Right kidney (tissue), 1 donor: ENCODE data around the gene MAGI2.
"Not testable (repeated sequence)": the region's sequence is repeated elsewhere in the genome, so short reads cannot be mapped to it uniquely, and the experiment has no call there.

Experiments
- DNase-seq: peaks from one replicate; pipeline ENCODE4 v3.0.0-alpha.2; 2016

Gene MAGI2

DNA sequence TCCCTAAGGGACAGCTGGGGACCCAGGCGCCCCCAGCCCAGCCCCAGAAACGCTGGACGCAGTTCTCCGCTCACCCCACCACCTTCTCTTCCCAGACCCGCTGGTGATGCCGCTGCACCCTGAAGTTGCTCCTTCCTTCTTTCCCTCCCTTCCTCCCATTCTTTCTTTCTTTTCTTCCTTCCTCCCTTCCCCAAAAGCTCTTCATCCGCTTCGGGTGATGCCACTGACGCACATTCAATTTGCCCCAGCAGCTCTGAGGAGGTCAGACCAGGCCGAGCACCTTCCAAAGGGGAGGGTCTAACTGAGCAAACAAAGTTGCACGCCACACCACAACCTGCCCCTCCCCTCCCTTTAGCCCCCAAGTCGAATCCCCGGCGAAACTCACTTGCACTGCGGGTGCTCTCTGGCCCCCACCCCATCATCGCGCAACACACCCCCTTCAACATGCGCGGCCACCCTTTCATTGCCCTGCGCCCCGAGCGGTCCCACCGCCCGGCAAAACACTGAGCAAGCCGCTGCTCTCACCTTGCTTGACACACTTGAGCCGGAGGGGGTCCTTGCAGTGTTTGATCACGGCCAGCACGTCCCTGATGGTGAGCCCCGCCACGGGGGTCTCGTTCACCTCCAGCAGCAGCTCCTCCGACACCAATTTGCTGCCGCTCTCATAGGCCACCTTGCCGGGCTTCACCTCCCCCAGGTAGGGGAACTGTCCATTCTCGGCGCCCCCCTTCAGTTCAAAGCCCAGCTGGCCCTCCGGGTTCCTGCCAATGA lies 787 bp downstream of the MAGI2 start:
- DNase-seq, result peak; percentile 64

DNA sequence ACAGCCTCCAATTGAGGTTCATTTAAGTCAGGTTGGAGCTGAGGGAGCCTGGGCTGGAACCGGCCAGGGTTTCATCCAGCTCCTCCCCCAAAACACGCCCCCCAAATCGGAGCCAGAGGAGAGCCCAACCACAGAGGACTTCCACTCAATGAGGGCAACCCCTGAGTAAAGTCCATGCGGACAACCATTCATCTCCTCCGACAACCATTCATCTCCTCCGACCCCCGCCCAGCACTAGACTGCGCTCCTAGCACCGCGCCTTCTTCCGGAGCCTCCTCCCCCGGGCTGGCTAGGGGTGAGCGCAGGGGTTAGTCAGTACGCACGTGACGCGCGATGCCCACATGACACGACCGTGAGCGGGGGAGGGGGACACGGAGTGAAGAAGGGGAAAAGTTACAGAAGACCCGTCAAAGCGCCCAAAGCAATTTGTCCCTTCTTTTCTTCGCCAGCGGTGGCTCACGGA lies 1.4 kb downstream of the MAGI2 start:
- peak; percentile 86 for DNase-seq

DNA sequence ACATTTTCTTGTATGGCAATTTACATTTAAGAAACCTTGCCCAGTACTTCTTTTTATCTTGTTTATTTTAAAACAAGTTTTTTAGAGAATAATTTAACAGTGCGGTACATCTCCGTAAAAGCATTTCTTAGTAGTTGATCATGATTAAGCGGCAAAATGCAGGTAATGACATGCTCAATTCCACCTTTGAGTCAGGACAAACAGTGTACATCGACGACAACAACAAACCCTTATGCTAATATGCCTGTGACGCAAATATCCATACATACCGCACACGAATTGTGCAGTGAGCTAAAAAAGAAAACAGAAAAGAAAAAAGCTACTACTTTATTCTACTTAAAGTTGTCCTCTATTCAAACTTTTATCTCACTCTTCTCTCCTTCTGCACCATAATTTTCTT lies 1.9 kb downstream of the MAGI2 start:
- DNase-seq, result no peak

DNA sequence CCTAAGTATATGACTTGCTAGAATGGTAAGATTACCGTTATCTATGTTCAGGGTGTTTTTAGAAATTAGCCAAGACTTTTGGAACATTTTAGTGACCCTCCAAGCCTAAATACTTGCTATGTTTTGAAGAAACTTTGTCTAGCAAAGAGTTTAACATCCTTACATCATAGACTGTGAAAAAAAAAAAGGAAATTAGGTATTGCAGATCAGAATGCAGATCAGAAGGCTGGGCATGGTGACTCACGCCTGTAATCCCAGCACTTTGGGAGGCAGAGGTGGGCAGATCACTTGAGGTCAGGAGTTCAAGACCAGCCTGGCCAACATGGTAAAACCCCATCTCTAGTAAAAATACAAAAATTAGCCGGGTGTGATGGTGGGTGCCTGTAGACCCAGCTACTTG lies 10.7 kb downstream of the MAGI2 start:
- not testable (repeated sequence) for DNase-seq

DNA sequence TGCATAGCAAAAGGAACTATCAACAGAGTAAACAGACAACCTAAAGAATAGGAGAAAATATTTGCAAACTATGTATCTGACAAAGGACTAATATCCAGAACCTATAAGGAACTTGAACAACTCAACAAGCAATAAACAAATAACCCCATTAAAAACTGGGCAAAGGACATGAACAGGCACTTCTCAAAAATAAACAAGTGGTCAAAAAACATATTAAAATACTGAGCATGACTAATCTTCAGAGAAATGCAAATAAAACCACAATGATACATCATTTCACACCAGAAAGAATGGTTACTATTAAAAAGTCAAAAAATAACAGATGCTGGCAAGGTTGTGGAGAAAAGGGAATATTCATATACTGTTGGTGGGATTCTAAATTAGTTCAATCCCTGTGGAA lies 17.1 kb downstream of the MAGI2 start:
- DNase-seq, result no peak

DNA sequence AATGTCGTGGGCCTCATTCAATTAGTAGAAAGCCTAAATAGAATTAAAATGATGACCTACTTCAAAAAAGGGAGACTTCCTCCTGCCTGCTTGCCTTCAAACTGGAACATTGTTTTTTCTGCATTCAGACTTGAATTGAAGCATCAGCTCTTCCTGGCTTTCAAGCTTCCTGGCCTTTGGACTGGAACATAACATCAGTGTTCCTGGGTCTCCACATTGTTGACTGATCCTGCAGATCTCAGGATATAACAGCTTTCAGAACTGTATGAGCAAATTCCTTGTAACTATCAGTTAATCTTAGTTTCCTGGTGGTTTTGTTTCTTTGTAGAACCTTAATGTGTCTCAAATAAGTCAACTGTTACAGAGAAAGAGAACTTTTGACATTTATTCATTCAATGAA lies 18.6 kb downstream of the MAGI2 start:
- no peak for DNase-seq

DNA sequence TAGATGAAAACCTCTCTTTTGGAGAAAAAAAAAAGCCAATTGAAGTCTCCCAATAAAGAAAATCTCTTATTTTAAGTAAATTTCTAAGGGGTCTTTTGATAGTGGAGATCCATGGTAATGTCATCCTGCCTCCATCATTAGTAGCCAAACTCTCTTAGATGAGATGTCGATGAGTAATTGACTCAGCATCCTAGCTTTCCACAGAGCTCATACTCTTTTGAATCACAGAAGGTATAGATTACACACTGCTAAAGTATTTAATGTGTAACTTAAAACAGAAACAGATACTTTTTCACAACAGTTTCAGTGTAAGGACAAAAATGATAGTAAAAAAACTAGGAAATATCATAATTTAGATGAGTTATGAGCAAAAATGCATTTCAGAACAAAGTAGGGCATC lies 19.4 kb downstream of the MAGI2 start:
- DNase-seq, result no peak

DNA sequence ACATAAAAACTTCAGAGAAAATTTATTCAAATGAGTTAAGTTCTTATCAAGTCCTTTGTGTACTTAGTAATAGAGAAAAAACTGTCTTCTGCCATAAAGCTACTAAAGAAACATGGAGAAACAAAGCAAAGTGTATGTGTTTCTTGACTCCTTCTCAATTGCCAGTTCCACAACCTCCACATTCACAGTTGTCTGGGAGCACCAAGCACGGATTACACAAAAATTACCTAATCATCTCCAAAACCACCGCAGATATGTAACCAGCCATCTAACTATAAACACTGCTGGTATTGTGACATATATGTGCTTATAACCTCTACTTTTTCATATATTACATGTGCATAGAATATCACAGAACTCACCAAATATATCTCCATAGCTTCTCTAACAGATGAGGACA lies 23.1 kb downstream of the MAGI2 start:
- no peak for DNase-seq

DNA sequence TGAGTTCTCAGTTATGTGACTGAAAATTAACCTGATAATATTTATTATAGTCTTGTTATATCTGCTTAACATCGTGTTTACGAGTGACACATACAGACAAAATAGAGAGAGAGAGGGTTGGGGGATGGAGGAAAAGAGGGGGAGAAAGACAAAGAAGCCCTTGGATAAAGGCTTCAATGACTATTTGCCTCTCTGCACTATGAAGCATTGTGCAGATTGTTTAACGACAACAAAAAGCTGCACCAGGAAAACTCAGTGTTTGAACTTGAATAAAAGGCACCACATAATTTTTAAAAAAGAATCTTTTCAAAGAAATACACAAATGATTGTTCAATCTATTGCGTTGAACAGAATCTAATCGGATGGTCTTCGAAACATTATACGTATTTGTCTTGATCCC lies 27.8 kb downstream of the MAGI2 start:
- no peak for DNase-seq

DNA sequence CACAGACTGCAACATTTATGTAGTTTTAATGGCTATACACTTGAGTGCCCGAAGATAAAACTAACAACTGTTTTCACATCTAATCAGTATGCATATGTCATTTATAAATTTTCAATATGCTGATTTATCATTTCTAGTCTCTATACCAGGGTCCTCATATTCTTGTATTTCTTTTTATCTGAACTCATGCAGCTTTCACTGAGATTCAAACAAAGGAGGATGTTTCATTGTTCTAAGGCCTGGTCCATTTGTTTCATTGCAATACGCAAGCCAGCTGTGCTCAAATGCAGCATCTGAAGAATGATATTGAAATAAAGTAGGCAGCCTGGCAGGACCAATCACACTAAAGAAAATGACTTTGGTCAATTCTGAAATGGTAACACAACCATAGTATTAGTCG lies 31.7 kb downstream of the MAGI2 start:
- no peak for DNase-seq

DNA sequence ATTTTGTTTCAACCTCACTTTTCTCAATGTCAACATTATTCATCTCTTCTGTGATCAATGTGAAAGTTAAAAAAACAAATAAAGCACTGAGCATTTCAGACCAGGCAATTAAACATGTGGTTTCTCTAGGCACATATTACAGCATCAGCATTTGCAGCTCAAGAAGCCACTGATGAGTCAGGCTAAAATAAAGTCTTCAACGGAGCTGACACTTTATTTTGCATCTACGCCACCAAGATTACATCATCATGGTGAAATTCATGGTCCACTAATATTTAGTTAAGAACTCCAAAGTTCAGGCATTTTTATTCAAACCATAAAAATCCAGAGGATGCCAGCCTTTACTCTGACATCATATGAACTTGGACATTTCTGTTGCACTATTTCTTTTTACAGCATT lies 33.0 kb downstream of the MAGI2 start:
- no peak for DNase-seq

DNA sequence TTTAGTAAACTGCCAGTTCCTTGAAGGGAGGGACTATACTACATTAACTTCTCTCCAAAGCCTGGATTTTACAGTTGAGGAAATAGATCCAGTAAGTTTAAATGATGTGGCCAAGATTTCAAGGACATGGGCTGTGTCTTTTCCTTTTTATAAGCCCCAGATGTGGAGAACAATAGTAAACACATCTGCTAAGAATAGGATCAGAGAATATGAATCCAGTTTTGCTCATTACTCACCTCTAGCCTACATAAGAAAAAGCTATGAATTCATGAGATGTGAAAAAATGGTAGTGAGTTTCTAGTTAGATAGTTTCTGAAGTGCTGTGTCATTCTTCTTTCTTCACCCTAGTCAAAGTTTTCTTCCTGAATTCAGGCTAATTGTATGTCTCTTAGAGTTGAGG lies 38.6 kb downstream of the MAGI2 start:
- no peak for DNase-seq

DNA sequence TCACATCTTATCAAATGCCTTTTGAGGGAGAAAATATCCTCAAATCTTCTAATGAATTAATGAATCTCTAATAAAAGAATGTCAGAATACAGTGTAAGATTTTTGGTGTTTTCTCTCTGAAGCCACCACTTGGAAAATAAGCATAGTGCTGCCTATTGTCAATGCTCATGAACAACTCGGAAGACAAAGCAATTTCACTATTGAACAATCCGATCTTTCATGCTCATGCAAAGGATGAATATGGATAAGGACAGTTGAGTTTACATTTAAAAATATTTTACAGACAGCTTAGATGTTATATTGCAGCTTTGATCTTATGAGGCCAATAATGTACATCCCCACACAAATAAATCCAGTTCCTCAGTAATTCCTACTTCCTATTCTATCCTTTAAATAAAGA lies 40.6 kb downstream of the MAGI2 start:
- DNase-seq, result no peak

DNA sequence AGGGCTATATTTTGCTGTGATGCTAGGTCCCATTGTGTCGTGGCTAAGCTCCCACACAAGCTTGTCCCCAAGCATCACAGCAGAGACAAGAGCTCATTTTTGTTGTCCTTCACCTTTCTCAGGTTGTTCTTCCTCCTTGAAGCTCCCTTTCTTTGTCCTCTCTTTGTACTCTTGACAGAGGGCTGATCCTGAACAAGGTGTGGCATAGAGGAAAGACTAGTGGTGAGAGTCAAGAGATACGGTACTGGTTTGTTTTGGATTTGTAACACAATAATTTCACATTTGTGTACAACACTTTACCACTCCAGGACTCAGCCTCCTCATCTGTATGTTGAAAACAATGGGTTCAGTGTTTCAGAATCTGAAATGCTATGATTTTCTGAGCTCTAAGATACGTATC lies 41.0 kb downstream of the MAGI2 start:
- DNase-seq, result no peak

DNA sequence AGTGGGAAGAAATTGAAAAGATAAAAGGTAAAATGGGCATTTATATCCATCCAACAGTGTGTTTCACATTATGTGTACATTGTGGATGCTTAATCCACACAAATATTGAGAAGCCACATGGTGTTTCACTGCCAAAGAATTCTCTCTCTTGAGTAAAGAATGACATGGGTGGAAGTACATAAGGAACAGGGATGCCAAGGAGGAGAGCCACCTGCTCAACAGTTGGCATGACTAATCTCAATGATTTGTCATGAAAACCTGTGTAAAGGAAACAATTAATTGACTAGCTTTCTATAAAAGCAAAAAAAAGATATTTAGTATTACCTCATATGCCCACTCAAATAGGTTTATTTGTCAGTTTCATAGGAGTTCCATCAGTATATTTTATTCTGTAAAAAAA lies 43.1 kb downstream of the MAGI2 start:
- no peak for DNase-seq

DNA sequence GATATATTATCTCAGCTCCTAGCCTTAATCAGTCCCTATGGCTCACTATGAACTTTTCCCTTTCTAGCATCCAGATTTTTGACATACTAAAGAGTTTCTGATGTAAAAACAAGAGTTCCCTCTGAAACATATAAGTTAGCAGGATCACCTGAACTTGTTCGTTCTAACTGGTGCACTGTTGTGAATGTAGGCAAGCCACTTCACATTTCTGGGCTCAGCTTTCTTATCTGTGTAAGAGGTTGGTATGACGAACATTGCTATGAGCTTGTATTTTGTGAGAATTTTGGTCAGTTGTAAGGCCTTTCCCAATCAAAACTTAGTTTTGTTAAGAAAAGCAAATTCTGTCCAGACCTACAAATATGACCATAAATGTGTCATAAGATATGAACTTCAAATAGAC lies 46.1 kb downstream of the MAGI2 start:
- DNase-seq, result no peak

DNA sequence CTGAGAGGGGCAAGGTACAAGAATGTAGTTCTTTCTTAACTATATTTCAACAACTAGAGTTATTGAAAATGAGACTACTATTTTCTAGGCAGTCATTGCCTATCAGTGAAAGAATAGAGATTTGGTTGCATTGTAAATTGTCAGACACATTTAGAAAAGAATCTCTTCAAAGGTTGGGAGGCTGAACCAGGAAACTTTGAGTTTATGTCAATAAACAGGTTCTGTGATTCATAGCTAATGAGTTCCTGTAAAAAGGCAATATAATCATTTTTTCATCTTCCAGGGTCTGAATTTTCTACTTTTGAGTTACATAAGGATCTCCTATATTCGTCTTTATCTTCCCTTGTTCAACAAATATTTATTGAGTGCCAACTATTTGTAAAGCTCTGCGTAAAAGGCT lies 47.1 kb downstream of the MAGI2 start:
- no peak for DNase-seq

DNA sequence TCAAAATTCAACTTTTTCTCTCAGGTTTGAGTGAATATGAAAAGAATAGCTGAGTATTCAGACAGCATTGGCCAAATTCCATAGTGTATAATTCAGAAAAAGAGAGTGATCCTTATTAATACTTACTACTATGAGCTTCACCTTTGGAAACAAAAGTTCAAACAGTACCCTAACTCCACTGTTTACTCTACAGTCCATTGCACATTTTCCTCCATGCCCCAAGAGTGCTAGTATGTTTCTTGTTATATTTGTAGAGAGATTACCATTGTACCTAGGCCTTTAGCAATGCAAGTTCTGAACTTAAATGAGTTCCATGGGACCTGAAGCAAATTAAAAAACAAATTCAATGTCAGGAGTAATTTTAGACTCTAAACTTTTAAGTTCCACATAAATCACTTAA lies 48.1 kb downstream of the MAGI2 start:
- DNase-seq, result no peak

DNA sequence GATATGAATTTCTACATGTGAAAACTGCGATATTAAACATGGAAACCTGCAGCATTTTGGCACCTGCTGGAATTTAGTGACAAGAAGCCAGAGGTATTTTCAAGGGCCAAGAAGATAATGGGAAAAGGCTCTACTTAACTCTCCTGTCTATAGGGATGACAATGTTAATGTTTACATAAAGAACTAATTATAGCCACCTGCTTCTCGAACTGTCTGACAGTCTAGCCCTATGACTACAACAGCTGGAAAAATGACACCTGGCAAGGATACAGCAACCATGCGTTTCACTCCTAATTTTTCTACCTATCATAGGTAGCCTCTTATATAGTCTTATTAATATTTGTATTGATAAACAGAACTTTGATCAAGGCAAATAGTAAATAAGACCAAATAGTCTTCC lies 49.6 kb downstream of the MAGI2 start:
- DNase-seq, result no peak

DNA sequence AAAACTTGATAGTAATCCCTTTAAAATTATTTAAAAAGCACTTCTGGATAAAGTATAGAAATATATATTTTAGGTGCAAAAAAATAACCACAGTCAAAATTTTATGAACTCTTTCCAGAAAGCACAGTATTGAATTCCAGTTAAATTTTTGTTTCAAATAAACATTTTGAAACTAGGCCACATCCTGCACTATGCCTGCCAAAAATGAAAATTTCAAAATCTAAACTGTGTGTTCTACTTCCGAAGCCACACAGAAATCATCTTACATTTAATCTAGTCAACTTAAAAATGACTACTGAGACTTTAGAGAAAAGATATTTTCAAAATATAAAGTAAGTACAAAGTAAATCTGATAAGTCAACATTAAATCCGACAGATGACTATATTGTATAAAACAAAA lies 50.0 kb downstream of the MAGI2 start:
- DNase-seq, result no peak

DNA sequence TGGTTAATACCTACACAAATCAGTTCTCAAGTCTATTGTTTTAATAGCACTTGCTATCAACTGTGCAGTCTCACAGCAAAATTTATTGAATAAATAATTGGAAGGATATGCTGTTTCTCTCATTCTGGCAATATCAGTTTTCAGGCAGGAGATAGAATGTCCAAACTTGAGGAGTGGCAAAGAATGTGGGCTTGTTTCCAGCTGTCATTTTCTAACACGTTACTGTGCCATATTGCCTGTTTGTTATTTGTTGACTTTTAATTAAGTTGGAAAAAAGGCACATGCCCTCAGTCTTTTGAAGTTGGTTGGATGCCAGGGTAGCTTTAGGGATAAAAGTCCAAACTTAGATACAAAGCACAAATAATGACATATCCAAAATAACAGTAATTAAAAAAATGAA lies 52.2 kb downstream of the MAGI2 start:
- peak; percentile 1 for DNase-seq

DNA sequence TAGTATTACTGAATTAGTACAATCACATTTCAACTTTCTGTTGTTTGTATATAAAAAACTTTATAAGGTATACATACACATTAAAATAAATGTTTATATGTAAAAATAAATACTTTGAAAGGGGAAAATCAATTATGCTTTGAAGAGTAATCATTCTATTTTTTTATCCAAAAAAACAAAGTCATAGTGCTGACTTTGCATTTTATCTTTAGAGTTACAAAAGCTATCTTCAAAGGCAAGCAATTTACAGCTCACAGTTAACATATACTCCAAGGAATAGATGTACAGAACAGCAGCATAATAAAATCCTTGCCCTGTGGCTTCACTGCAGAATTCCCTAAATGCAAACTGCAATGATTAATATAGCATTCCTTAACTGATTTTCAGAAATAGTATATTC lies 53.2 kb downstream of the MAGI2 start:
- no peak for DNase-seq

DNA sequence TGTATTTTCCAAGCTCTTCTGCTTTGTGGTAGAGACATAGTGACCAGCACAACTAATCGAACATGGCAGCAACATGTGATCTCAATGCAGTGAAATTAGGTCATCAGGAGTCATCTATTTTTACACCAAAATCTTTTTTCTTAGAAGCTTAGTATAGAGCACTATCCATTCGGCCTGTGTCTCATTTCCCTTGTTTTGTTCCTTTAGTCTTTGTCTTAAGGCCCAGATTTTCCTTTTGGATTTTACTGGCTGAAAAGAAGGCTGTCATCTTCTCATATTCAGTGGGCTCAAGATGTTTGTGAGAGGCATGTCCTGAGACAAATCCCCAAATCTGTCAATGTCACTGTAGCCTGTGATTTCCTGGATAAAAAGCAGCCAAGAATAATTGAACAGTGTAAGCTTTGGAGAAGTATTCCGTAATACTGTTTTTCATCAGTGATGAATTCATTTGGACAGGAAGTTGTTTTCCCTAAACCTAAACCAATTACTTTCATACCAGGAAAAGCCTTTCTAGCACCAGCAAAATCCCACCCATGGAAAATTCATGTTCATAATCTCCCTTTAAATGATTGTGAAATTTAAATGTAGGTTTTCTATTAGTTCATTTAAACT lies 55.2 kb downstream of the MAGI2 start:
- no peak for DNase-seq

DNA sequence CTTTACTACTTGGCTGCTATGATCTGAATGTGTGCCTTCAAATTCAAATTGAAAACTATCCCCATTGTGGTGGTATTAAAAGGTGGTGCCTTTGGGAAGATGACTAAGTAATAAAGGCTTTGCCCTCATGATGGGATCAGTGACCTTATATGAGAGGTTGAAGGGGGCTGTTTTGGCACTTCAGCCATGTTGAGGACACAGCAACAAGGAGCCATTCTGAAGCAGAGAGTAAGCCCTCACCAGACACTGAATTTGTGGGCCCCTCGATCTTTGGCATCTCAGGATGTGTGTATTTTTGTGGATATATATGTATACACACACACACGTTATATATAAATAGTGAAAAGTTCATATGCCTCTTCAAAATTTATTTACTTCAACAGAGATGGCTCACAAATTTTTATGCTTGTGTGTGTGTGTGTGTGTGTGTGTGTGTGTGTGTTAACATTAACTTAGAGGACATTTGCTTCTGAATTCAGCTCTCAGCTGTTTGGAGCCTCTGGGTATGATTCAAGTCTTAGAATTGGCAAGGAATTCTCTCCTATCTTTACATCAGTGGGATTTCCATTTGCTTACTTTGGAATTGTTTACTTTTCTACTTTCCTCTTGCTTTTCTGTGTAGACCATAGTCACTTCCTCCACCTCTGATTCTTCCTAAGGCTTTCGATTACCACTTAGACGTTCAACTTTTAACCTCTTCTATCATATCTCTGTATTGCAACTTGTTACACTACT lies 66.6 kb downstream of the MAGI2 start:
- DNase-seq, result no peak
